HG03159 (cell line): ENCODE results near the gene CDK14.

Source experiments
- ATAC-seq: cut with Tn5 transposase; IDR thresholded peaks from one replicate; pipeline ENCODE4 v1.9.1; 2021; ENCODE audit warnings: mild to moderate bottlenecking, moderate library complexity; ENCODE audit not compliant: unreplicated experiment

Gene CDK14

DNA sequence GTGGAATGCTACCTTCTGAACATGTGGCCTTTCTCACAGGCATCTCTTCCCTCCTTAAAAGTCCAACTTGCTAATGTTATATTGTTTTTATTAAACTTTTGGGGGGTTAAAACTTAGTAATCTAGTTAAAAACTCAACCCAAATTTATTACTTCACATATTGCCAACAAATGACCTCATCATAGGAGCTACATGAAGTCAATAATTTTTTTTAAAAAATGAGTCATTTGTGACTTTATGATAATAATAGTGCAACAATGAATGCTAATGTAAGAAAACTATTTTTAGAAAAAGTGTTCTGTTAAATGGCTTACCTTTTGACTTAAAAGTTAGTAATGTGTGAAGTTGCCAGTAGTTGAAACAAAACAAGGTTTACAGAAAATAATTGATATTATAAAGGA lies 342.2 kb downstream of the CDK14 start:
- no peak for ATAC-seq

DNA sequence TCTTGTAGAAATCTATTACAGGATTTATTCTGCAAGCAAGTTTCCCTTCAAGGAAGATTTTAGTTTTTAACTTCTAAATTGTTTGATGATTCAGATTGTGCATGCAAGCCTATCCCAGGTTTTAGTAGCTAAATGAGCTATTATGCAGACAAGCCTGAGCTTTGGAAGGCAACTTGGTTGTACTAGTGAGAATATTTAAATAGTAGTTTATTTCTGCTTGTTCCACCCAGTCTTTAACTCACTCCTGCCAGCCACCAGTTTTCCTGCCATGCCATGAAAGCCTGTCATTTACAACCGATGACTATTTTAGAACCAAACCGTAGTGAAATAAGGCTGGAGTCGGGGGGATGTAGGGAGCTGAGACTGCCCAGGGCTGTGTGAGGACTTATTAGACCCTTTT lies 343.5 kb downstream of the CDK14 start:
- ATAC-seq, result no peak

DNA sequence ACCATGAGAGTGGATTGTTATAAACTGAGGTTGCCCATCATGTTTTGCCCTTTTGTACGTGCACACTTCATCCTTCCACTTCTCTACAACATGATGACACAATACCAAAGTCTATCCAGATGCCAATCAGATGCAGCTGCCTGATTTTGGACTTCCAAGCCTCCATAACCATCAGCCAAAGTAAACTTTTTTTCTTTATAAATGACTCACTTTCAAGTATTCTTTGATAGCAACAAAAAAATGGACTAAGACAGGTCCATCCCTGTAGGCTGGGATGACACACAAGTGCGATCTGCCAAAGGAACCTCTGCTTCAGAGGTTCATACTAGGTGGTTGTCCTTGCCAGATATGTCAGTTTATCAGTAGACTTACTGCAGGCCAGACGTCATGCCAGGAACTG lies 347.9 kb downstream of the CDK14 start:
- no peak for ATAC-seq

GRCh38 chr7:90945104-90945787 lies 349.1 kb downstream of the CDK14 start:
- no peak for ATAC-seq

DNA sequence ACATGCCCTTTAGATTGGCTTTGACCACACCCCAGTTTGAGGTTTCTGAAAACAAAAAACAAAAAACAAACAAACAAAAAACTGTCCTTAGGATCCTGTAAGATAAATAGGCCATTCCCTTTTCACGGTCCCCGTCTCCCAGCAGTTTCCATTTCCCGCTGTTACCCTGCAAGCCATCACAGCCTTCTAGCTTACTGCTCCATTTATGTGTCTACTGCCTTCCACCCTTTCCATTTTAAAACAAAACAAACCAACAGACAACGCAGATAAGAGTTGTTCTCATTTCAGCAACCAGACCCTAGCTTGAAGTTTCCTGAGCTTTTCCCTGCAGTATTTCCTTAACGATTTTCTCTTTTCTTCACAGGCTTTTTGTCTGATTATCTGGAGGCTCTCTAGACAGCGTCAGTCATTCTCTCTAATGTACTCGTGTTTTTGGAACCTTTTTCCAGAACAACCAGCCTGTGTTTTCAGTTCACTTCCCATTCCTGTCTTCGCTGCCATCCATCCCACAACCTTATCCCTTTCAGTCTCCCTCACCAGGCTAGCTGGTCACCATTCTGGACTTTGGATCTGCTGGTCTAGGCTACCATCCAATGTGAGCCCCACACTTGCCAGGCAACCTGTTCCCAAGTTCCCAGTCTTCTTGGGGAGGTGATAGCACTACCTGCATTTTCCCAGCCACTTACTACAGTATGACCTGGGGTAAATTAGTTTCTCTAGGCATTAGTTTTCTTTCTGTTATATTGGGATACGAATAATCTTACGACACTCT lies 350.8 kb downstream of the CDK14 start:
- ATAC-seq, result no peak

DNA sequence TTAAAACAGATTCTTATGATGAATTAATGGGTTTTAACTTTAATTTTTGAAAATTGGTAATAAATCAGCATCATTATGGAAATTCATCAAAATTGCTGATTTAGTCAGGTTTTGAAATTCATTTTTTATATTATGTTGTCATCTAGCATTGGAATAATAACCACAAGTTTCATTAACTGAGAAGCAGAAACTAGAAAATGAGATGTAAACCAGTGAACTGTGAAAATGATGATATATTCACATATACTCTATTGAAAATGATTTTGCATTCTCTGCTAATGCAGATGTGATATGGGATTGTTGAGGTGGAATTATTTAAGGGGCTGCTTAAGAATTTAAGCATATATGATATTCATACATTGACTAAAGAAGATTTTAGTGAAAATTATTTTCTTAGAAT lies 352.0 kb downstream of the CDK14 start:
- no peak for ATAC-seq

DNA sequence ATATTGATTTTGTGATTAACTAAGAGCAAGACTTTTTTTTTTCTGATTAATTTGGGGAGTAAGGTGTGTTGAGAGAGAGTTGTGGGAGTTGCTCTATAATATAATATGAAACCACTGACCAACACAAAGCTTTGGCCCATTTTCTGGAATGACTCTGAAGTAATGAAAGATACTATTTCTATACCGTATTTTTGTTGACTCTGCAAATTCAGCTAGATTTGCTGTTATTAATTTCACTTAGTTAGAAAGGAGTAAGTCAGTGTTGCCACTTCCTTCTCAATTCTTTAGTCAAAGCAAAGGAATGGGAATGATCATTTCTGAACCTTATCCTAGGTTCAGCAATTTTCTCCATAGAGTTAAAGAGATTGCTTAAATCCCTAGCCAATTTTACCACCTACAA lies 355.1 kb downstream of the CDK14 start:
- ATAC-seq, result no peak

DNA sequence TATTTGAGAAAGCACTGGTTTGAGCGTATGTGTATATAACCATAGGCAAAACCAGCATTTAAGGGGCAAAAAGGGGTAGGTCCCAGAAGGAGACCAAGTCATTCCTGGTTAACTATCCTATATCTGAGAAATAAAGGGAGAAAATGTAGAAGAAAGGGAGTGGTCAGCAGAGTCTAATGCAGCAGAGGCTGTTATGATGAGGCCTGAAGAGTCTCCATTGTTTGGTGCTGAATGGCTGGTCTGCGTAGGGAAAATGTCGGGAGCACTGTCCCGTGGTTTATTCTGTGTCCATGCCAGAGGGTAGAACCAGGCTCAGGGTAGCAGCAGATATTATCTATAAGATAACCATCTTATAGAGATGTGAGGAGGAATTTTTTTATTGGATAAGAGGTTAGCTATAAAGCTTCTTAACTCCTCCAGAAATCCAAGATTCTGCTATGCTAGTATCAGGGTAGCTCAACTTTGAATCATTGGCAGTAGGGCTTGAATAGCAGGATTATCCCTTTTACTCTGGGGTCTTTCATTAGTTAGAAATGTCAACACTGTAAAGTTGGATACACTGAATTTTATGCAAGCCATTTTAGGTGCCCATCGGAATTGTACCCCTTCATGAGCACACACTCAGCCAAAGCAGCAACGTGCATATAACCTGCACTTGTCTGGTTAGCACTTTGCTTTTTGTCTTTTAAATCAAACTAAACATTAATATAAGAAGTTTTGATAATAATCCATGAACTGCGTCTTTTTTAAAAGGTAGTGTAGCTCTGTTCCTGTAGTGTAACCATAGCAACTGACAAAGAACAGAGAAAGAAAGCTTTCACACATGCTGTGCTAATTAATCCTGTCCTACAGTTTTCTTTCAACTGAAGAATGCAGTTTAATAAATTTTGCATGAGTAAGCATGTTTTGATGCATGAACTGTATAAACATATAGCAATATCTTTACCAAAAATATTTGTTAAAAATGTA lies 356.1 kb downstream of the CDK14 start:
- no peak for ATAC-seq

DNA sequence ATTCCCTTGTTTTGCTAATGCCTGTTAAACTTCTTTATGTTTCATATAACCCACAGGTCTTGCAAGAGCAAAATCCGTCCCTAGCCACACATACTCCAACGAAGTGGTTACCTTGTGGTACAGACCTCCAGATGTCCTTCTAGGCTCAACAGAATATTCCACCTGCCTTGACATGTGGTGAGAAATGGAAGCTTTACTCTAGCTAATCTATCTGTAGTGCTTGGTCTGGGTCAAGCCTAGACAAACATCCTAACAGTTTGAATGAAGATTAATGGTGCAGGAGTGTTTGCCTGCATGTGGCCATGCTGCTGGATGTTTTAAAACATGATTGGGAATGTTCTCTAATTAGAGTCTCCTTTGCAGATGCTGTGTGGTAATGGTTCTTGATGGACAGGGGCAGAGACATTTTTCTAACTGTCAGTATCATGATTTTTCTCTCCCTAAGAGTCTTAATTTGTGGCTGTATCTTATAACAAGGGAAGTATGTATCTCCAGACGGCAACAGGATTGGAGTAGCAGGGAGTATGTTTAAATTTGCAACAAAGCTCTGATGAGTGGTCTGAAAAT lies 359.6 kb downstream of the CDK14 start:
- no peak for ATAC-seq

GRCh38 chr7:90957883-90958282 lies 361.8 kb downstream of the CDK14 start:
- no peak for ATAC-seq

GRCh38 chr7:90958647-90959046 lies 362.5 kb downstream of the CDK14 start:
- no peak for ATAC-seq

- ATAC-seq, result no peak
Measured at GRCh38 chr7:90961037-90961725, 365.1 kb downstream of the CDK14 start.

DNA sequence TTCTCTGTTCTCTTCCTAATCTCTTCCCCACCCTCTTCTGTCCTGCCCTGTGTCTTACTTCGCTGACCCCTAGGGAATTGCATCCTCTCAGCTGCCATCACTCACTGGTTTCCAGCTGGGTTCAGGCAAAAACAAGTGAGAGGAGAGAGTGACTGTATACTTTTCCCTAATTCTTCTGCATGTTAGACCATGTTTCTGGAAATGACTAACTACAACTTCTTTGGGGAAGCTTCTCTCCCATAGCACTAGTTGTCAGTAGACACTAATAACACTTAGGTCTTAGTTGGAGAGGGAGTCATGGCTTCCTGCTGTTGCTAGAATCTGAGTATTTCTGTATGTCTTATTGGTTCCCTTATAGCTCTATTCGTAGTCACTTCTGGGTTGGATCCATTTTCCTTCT lies 369.1 kb downstream of the CDK14 start:
- no peak for ATAC-seq

GRCh38 chr7:90966346-90966745 lies 370.2 kb downstream of the CDK14 start:
- ATAC-seq, result no peak

DNA sequence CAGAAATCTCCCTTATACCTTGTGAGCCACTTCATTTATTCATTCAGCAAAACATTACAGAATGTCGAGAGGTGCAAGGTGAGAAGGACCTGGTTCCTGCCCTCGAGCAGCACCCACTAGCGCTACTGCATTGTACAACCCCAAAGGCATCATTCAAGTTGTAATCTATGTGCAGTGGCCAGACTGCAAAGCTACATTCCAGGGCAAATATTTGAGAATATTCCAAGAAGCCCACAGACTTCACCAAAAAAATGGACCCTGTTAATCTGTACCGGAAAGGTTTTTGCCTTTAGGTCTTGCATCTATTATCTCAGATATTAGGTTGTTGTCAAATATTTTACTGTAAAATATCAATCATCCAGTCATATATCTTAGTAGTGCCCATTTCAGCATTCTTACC lies 372.8 kb downstream of the CDK14 start:
- no peak for ATAC-seq

DNA sequence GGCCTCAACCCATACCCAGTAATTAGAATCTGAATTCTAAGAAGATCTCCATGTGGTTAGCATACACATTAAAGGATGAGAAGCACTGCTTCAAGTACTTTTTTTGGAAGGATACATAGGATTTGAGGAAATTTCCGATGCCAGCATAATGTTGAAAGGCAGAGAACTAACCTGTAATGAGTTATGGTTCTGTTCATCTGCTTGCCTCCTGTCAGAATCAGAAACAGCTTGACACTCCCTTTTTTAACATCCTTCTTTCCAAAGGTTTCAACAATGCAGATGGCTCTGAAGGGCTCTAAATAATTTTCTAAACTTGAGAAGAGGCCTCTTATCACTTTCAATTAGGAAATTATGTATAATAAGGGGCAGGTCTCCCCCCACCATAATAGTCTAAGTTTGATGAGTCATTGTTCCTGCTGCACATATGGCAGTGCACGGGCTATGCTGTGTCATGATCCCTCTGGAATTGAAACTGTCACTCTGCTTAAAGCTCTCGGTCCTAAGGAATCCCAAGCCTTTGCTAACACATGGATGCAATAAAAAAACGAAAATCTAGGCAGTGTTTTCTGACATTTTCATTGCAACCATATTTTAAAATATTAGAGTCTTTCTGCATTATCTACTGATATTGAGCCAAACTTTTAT lies 376.9 kb downstream of the CDK14 start:
- ATAC-seq, result no peak

GRCh38 chr7:90977056-90977455 lies 380.9 kb downstream of the CDK14 start:
- ATAC-seq, result no peak

- no peak for ATAC-seq
Measured at GRCh38 chr7:90980545-90980944, 384.4 kb downstream of the CDK14 start.

DNA sequence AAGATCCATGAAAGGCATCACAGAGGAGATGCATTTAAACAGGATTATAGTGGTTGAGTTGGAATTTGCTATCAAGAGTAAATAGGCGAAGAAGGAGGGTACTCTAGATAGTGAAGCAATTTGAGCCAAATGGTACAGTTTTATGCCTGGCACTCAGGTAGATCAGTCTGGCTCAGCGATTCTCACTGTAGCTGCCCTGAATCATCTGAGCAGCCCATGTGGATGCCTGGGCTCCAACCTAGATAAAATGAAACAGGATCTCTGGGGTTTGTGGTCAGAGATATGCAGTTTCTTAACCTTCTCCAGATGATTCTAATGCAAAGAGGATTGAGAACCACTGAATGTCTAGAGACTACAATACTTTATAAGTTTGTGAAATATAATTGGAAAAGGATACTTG lies 386.1 kb downstream of the CDK14 start:
- no peak for ATAC-seq

GRCh38 chr7:90984692-90985091 lies 388.6 kb downstream of the CDK14 start:
- no peak for ATAC-seq
